Activated CD4-positive, alpha-beta T cell treated with anti-CD3 and anti-CD28 coated beads, Interleukin-2, amount 10 ng/mL, durations not matched to agents 24 days and 14 days (primary cell): ENCODE results near the gene ANKRD34C. TPM values are rescaled to one million over a fixed set of nuclear protein-coding genes. Genes with fewer than 3 reads are reported as not detected.
"Not testable (repeated sequence)": the region's sequence is repeated elsewhere in the genome, so short reads cannot be mapped to it uniquely, and the experiment has no call there.

Source experiments
- DNase-seq: peaks from one replicate; pipeline ENCODE4 v3.0.0; 2022
- H3K27ac Mint-ChIP-seq: one replicate; pipeline ENCODE4 v1.8.0; 2022; ENCODE audit warnings: mild to moderate bottlenecking, mixed read lengths
- H3K27me3 Mint-ChIP-seq: one replicate; pipeline ENCODE4 v1.8.0; 2022; ENCODE audit warnings: mixed read lengths
- H3K36me3 Mint-ChIP-seq: one replicate; pipeline ENCODE4 v1.8.0; 2022; ENCODE audit warnings: low read depth, mild to moderate bottlenecking, mixed read lengths
- H3K4me1 Mint-ChIP-seq: one replicate; pipeline ENCODE4 v1.8.0; 2021; ENCODE audit warnings: mixed read lengths
- H3K4me3 Mint-ChIP-seq: one replicate; pipeline ENCODE4 v1.8.0; 2022; ENCODE audit warnings: mild to moderate bottlenecking, moderate library complexity, mixed read lengths
- H3K9me3 Mint-ChIP-seq: one replicate; pipeline ENCODE4 v1.8.0; 2021; ENCODE audit warnings: mixed read lengths
- intact Hi-C: fragments of 100-400 bp; cut with micrococcal nuclease; formaldehyde crosslinking; loops from one replicate; pipeline ENCODE4 v1.15.1; 2023
- total RNA-seq: library from RNA; stranded (reverse); gene quantifications from 2 replicates; pipeline ENCODE4 v1.2.3, GENCODE V29; 2022

ANKRD34C gene
- total RNA-seq, 1 donor from 2014 or later = not detected

DNA sequence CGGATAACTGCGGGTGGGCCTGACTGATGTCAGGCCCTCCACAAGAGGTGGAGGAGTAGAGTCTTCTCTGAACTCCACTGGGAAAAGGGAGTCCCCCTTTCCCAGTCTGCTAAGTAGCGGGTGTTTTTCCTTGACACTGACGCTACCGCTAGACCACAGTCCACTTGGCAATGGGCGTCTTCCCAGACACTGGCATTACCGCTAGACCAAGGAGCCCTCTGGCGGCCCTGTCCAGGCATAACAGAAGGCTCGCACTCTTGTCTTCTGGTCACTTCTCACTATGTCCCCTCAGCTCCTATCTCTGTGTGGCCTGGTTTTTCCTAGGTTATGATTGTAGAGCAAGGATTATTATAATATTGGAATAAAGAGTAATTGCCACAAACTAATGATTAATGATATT lies 37.5 kb downstream of the ANKRD34C start:
- peak; percentile 46 for DNase-seq
- intact Hi-C loops, H3K27me3 Mint-ChIP-seq, H3K4me3 Mint-ChIP-seq, H3K27ac Mint-ChIP-seq, H3K9me3 Mint-ChIP-seq: not testable (repeated sequence)
- Mint-ChIP-seq H3K4me1 (peaks cover 20% of the 10 kb centered on the region), H3K36me3 (peaks cover 69% of the 10 kb centered on the region)

DNA sequence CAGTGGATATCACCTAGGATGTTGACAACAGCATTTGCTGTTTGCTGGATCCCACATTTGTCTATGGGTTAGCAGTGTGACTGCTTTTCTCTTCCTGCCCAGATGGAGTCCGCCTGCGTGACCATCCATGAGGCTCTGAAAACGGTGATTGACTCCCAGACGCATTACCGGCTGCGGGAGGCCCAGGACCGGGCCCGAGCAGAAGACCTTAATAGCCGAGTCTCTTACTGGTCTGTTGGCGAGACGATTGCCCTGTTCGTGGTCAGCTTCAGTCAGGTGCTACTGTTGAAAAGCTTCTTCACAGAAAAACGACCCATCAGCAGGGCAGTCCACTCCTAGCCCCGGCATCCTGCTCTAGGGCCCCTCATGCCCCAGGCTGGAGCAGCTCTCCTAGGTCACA lies 39.4 kb downstream of the ANKRD34C start:
- Mint-ChIP-seq H3K4me1 (peaks cover 17% of the 10 kb centered on the region), H3K27ac (no peak overlapping the region), H3K9me3 (no peaks in the 10 kb centered on the region), H3K27me3 (no peaks in the 10 kb centered on the region), H3K4me3 (no peak overlapping the region), H3K36me3 (peaks cover 60% of the 10 kb centered on the region)
- peak; percentile 44 for DNase-seq
- intact Hi-C loops = no loop called here

DNA sequence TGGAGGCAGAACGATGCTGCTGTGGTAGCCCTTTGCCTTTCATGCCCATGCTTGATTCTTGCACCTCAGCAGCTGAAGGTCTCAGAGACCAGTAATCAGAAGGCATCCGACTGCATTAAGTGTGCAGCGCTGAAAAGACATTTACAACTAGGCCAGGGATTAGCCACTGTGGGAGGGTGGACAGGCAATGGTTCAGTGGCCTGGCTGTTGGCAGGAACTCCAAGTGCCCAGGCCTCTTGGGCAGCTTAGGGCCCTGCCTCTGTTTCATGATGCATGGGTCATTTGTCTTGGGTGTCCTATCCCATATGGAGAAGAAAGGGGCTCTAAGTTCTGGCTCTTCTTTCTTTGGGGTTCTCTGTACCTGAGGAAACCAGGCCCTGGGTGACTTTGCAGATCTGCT lies 39.8 kb downstream of the ANKRD34C start:
- no peak overlapping the region for H3K4me3 Mint-ChIP-seq
- no peaks in the 10 kb centered on the region for H3K27me3 Mint-ChIP-seq
- H3K9me3 Mint-ChIP-seq = no peaks in the 10 kb centered on the region
- peaks cover 59% of the 10 kb centered on the region for H3K36me3 Mint-ChIP-seq
- H3K27ac Mint-ChIP-seq = no peak overlapping the region
- peaks cover 17% of the 10 kb centered on the region for H3K4me1 Mint-ChIP-seq
- intact Hi-C loops = no loop called here
- no peak for DNase-seq

DNA sequence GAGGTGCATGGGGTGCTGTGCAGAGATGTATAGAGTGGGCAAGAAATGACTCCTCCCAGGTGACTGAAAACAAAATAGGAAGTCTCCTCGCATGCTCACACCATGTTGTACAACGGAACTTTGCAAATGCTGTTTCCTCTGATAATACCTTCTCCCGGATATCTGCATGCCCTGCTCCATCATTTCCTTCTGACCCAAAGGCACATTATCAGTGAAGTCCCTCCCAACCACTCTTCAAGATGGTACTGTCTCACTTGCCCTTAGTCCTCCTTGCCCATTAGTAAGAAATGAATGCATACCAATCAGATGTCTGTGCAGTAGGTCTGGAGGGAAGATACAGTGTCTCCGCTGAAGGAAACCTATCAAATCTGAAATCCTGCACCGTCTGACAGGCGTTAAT lies 40.4 kb downstream of the ANKRD34C start:
- Mint-ChIP-seq H3K27me3 (no peaks in the 10 kb centered on the region), H3K4me1 (peaks cover 13% of the 10 kb centered on the region), H3K9me3 (no peaks in the 10 kb centered on the region), H3K36me3 (peaks cover 56% of the 10 kb centered on the region), H3K4me3 (no peak overlapping the region), H3K27ac (no peak overlapping the region)
- intact Hi-C loops = no loop called here
- DNase-seq = no peak

DNA sequence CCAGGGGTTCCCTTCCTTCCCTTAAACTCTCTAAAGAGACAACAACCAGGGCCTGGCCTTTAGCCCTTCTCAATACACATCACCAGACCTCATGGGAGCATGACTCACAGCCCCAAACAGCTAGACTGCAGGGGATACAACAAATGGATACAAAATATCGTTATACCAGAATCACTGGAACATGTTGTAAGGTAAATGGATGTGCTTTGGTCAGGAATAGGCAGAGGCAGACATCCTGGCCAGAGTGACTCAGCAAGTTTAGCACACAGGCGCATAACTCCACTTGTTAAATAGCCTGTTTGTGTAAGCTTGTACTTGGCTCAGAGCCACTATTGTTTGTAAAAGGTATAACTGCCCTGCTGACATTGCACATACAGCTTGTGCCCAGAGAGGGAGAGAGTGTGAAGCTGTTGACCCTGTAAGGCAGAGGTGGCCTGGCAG lies 46.7 kb downstream of the ANKRD34C start:
- Mint-ChIP-seq H3K4me1 (peaks cover 3% of the 10 kb centered on the region), H3K36me3 (peaks cover 24% of the 10 kb centered on the region), H3K9me3 (no peaks in the 10 kb centered on the region), H3K4me3 (no peak overlapping the region), H3K27ac (no peak overlapping the region), H3K27me3 (no peaks in the 10 kb centered on the region)
- intact Hi-C loops = no loop called here
- no peak for DNase-seq

Other genes starting within 250 kb of the ANKRD34C start
- not detected in 2 replicates for gene RASGRF1, start 191.9 kb upstream of the ANKRD34C start, total RNA-seq
- 53.9 and 54.3 TPM in 2 replicates for gene TMED3, start 28.4 kb downstream of the ANKRD34C start, total RNA-seq
- gene MINAR1, start 149.6 kb downstream of the ANKRD34C start, total RNA-seq = 0.64 and 0.65 TPM in 2 replicates